ENCODE data around the gene CAD.
A peak's percentile ranks its signal among the peaks of the same experiment; 100 is the strongest.

Gene CAD

GRCh38 chr2:27242614-27242951 is 25.4 kb downstream of the CAD start:
- DNase-seq (ENCODE audit: extremely low read depth, low read depth) = no peak
- no peak for TF ChIP-seq CTCF (IDR thresholded peaks at IDR 0.05; ENCODE audit: low read depth, low read length)

- TF ChIP-seq CTCF (IDR thresholded peaks at IDR 0.05; ENCODE audit: low read depth, low read length) = no peak
- DNase-seq (ENCODE audit: extremely low read depth, low read depth) = no peak
Measured at GRCh38 chr2:27243391-27244130, 26.4 kb downstream of the CAD start.

GRCh38 chr2:27245116-27245515 is 27.9 kb downstream of the CAD start:
- no peak for TF ChIP-seq CTCF (IDR thresholded peaks at IDR 0.05; ENCODE audit: low read depth, low read length)
- DNase-seq (ENCODE audit: extremely low read depth, low read depth) = no peak

DNA sequence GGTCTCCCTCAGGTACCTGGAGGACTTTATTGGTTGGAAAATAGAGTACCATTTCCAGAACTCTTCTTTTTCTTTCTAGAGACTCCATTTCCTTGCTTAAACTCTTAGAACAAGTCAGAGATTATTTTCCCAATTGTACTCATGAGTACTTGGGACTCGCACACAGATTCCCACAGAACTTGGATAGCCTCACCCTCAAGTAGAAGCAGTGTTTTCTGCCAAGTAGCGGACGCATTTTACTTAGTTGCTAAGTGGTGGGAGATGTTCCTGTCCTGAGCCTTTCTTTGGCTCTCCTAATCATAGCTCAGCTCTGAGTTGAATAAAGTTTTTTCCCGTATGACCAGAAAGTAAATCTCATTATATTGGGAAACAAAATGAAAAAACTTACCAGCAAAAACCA is 28.5 kb downstream of the CAD start:
- no peak for TF ChIP-seq CTCF (IDR thresholded peaks at IDR 0.05; ENCODE audit: low read depth, low read length)
- no peak for DNase-seq (ENCODE audit: extremely low read depth, low read depth)

DNA sequence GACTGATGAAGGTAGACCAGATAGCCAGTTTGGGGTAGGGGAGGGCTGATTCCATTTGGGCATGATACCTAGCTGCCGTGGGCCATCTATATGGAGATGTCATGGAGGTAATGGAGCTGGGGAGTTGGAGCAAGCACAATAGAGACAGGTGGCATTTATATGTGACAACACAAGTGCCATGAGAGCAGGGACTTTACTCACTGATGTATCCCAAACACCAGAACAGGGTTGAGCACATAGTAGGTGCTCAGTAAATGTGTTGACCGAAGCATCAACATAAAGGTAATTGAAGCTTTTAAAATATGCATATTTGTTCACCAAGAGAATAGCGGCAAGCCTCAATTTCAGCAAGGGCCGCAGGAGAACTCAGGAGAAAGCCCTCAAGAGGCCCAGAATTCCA is 30.7 kb downstream of the CAD start:
- TF ChIP-seq CTCF (IDR thresholded peaks at IDR 0.05; ENCODE audit: low read depth, low read length) = no peak
- DNase-seq (ENCODE audit: extremely low read depth, low read depth) = no peak

DNA sequence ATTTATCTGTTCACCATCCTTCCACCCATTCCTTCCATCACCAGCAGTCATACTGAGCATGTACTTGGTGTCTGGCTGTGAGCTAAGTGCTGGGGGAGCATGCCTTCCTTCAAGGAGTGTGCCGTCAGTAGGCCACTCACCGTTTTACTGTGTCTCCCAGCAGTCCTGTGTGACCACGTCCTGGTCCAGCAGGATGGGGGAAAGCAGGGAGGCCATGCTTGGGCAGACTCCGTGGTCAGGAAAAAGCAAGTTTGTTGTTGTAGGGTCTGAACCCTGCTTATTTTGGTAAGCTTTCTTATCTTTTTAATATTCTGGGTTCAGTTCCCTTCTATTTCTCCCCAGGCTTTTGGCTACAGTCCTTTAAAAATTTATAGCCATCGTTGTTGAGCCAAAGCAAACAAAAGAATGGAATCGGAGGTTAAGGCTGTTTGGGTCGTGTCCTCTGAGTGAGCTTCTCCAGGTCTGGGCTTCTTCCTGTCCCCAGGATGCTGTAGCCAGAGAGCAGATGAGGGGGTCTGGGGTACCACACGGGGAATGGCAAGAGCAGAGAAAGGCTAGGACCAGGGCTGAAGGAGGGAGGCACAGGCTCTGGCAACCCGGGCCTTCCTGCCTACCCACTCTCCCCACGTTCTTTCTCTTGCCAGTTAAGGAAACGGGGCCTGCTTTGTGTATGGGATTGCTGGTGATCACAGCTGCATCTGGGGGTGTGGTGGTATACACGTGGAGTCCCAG is 32.2 kb downstream of the CAD start:
- no peak for DNase-seq (ENCODE audit: extremely low read depth, low read depth)
- TF ChIP-seq CTCF (IDR thresholded peaks at IDR 0.05; ENCODE audit: low read depth, low read length) = no peak

- TF ChIP-seq CTCF (IDR thresholded peaks at IDR 0.05; ENCODE audit: low read depth, low read length) = peak; percentile 83
- DNase-seq (ENCODE audit: extremely low read depth, low read depth) = no peak
Measured at GRCh38 chr2:27249891-27250651, 32.9 kb downstream of the CAD start.

Measured in AG09319 (cell line).